Stimulated activated CD4-positive, alpha-beta T cell treated with anti-CD3 and anti-CD28 coated beads, Interleukin-12 subunit alpha, Interleukin-12 subunit beta, amount 100 ng/mL, for 24 hours (primary cell): ENCODE measurements around the gene ELOF1.
"Not testable (repeated sequence)": the region's sequence is repeated elsewhere in the genome, so short reads cannot be mapped to it uniquely, and the experiment has no call there.

Experiments
- DNase-seq, 2 experiments: peaks; one replicate each; pipeline ENCODE4 v3.0.0-alpha.2; 2020; ENCODE audit warnings: low read depth in 2 of 2

ELOF1 gene

GRCh38 chr19:11558881-11559828 lies at the start of gene ELOF1:
Gene ELOF1, minus strand, starts transcription at chr19:11559230. Its CDS starts 4,883 bp downstream, at chr19:11554347.
- peak; percentile 94 to 95 for DNase-seq

GRCh38 chr19:11606484-11606883 lies 47.5 kb upstream of the ELOF1 start:
- DNase-seq, result no peak

- not testable (repeated sequence) for DNase-seq
These were observed 40.7 kb upstream of the ELOF1 start for GRCh38 chr19:11599704-11600103.

- no peak for DNase-seq
These were observed 39.7 kb upstream of the ELOF1 start for GRCh38 chr19:11598746-11599145.

DNA sequence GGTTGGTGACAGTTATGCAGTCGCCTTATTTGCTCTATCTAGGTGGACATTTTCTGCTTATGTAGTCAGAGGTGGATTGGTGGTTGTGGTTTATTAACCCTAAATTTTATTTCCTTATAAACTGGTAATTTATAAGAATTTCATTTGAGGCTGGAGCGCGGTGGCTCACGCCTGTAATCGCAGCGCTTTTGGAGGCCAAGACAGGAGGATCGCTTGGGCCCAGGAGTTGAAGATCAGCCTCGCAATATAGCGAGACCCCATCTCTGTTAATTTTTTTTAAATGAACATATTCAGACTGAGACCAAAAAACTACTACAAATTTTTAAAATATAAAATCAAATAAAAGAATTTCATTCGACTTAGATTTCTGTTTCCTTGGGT lies 39.1 kb upstream of the ELOF1 start:
- no peak for DNase-seq

DNA sequence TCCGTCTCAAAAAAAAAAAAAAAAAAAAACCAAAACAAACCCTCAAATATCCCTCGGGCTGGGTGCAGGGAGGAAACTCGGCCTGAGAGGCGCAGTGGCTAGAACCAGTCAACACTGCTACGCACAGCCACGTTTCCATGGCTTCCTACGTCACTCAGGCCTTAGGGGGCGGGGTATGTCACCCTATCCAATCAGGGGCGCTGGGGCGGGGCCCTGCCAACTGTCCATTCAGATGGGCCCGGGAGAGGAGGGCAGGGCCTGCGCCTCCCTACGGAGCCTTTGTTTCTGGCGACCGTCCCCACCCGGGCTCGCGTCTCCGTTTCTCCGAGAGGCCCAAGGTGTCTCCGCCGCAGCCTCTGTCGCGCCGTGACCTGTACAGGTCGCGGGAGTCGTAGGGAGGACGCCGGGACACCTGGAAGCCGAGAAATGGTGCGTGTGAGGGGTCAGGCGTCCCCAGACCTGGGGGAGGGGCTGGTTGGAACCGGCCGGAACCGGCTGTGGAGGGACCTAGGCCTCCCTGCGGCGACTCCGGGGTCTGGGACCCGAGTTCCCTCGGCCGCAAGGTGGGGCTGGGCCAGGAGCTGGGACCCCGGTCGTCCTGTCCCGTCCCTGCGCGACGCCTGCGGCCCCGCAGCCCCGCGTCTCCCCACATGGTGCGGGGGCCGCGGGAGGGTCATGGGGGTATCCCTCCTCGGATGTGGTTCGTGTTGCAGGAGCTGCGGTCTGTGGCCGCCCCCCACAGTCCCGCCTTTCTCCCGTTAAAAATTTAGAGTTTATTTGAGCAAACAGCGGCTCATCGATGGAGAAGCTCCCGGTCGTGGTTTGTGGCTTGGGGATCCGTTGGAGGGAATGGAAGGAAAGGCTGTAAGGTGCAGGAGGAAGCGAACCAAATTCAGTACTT lies 38.4 kb upstream of the ELOF1 start, which contains the start of gene ZNF627:
Gene ZNF627, plus strand, starts transcription at position 282 of the 901 bp plus-strand sequence. Its CDS starts 145 bp downstream, at position 427.
- peak; percentile 92 to 99 for DNase-seq

GRCh38 chr19:11596156-11596555 lies 37.1 kb upstream of the ELOF1 start:
- DNase-seq, result no peak

- DNase-seq, result no peak
These were observed 35.1 kb upstream of the ELOF1 start for GRCh38 chr19:11594084-11594483.

DNA sequence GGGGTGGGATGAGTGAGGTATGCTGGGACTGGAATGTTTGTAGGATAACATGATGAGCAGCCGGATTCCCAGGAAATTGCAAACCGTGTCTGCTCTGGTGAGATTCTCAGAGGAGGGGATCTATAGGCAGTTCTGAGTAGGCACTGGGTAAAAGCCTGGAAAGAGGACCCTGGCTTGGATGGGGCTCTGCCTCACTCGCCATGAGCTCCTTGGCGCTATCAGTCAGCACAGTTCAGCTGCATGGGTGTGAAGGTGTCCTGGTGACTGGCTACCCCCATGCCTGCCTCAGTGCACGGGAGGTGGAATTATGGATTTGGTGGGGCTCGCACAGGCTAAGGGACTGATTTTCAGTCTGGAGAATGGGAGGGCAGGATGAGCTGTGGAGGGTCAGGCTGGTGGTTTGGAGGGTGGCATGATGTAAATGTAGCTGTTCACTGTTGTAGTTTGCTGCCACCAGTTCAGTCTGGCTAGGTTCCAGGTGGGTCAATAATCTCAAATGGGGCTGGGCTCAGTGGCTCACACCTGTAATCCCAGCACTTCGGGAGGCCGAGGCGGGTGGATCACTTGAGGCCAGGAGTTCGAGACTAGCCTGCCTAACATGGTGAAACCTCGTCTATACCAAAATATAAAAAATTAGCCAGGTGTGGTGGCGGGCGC lies 29.1 kb upstream of the ELOF1 start:
- no peak for DNase-seq

GRCh38 chr19:11587302-11587974 lies 28.4 kb upstream of the ELOF1 start:
- DNase-seq, result peak; percentile 68 to 78

GRCh38 chr19:11586331-11586730 lies 27.3 kb upstream of the ELOF1 start:
- DNase-seq, result no peak

DNA sequence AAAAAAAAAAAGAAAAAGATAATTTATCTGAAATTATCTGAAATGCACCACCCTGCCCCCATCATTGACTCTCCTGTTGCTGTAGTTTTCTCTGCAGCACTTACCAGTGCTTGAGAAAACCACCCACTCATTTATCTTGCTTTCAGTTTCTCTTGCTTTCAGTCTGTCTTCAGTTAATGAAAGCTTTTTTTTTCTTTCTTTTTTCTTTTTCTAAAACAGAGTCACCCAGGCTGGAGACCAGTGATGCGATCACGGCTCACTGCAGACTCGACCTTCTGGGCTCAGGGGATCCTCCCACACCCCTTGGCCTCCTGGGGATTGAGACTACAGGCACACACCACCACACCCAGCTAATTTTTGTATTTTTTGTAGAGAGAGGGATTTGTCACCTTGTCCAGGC lies 22.7 kb upstream of the ELOF1 start:
- DNase-seq, result peak in 1 of 2 experiments; percentile 33

GRCh38 chr19:11580116-11580515 lies 21.1 kb upstream of the ELOF1 start:
- no peak for DNase-seq

- no peak for DNase-seq
These were observed 19.5 kb upstream of the ELOF1 start for GRCh38 chr19:11578258-11579142.

DNA sequence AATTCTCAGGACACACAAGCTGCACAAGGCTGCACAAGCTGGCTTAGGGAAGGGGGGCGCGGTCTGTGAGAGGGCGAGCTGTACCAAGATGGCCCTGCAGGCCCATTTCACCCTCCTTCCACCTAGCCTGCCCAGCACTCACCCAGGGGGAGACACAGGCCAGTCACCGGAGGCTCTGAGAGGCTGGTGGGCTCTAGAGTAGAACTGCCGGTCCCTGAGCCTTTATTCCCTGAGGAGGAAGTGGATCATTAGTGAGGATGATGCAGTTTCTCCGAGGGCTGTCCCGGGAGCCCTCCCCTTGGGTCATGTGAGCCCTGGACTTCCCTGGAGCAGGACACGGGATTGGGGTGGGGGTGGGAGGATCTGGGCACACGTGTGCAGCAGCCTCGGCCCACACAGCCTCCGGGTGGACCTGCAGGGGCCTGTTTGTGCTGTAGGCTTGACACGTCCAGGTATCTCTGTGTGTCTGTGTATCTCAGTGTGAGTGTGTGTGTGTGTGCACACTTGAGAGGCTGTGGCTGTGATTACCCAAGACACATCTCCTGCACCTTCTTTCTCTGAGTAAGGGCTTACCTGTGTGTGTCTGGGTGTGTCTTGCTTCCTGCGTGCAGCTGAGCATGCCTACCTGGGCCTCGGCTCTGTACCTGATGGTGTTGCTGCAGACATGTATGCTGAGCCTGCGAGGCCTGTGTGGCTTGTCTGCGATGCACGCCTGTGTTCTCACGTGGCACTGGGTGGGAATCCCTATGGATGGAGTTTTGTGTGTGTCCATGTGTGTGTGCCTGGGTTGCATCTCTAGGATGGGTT lies 18.6 kb upstream of the ELOF1 start, which contains the start of gene ACP5:
Gene ACP5, minus strand, starts transcription at position 195 of the 807 bp plus-strand sequence. CDS start 328 bp downstream, outside the sequence.
- DNase-seq, result no peak

DNA sequence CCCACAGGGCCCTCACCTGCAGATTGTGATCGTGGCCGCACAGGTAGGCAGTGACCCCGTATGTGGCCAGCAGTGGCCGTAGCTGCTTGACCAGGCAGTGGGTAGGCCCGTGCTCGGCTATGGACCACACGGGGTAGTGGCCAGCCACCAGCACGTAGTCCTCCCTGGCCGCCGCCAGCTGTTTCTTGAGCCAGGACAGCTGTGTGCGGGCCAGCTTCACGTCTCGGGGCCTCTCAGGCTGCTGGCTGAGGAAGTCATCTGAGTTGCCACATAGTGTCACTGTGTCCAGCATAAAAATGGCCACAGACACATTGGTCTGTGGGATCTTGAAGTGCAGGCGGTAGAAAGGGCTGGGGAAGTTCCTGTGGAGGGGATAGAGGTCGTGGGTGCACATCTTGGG lies 17.2 kb upstream of the ELOF1 start:
- no peak for DNase-seq

GRCh38 chr19:11574689-11575088 lies 15.7 kb upstream of the ELOF1 start:
- DNase-seq, result no peak

- not testable (repeated sequence) for DNase-seq
These were observed 14.7 kb upstream of the ELOF1 start for GRCh38 chr19:11573763-11574162.

- DNase-seq, result not testable (repeated sequence)
These were observed 14.3 kb upstream of the ELOF1 start for GRCh38 chr19:11573354-11573753.
